Activated CD4-positive, alpha-beta T cell treated with anti-CD3 and anti-CD28 coated beads for 4 hours (primary cell): Measurements from ENCODE around the gene DDX42.

Experiments used
- DNase-seq, 2 donors: peaks; one replicate each; pipeline ENCODE4 v3.0.0-alpha.2; 2020

DDX42 gene, protein sequence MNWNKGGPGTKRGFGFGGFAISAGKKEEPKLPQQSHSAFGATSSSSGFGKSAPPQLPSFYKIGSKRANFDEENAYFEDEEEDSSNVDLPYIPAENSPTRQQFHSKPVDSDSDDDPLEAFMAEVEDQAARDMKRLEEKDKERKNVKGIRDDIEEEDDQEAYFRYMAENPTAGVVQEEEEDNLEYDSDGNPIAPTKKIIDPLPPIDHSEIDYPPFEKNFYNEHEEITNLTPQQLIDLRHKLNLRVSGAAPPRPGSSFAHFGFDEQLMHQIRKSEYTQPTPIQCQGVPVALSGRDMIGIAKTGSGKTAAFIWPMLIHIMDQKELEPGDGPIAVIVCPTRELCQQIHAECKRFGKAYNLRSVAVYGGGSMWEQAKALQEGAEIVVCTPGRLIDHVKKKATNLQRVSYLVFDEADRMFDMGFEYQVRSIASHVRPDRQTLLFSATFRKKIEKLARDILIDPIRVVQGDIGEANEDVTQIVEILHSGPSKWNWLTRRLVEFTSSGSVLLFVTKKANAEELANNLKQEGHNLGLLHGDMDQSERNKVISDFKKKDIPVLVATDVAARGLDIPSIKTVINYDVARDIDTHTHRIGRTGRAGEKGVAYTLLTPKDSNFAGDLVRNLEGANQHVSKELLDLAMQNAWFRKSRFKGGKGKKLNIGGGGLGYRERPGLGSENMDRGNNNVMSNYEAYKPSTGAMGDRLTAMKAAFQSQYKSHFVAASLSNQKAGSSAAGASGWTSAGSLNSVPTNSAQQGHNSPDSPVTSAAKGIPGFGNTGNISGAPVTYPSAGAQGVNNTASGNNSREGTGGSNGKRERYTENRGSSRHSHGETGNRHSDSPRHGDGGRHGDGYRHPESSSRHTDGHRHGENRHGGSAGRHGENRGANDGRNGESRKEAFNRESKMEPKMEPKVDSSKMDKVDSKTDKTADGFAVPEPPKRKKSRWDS

DNA sequence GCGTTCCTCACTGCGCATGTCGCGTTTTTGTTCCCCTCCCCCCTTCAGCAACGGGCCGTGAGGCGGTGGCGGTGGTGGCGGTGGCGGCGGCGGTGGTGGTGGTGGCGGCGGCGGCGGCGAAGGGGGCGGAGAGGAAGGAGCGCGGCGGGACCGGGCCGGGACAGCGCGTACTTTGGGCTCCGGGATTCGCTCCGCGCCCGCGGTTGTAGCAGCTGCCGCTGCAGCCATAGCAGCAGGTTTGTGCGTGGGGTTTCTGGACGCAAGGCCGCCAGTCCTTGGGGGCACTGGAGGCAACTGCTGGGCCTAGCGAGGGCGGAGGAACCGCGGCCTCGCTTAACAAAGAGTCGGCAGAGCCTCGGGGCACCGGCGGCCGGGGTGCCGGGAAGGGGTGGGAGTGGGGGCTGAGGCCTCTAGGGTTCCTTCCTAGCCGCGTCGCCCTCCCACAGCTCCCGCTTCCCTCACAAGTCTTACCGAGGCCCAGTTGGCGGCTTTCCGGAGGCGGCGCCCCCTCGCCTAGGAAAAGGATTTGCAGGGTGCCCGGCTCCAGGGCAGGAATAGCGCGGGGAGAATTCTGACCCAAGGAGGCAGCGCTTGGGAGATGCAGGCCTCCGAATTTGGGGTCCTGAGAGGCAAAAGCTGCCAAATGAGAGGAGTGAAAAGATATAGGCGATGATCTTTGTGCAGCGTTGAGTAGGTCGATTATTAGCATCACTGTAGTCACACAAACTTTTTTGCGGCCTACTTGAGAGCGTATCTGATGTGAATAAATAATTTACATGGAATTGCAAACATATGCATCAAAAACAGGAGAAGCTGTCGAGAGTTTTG lies at the start of gene DDX42:
TSS of gene DDX42 (plus strand) at position 30 of the 828 bp plus-strand sequence. CDS start 12,880 bp downstream, outside the sequence.
- DNase-seq: peak in 1 of 2 donors; percentile 91

DNA sequence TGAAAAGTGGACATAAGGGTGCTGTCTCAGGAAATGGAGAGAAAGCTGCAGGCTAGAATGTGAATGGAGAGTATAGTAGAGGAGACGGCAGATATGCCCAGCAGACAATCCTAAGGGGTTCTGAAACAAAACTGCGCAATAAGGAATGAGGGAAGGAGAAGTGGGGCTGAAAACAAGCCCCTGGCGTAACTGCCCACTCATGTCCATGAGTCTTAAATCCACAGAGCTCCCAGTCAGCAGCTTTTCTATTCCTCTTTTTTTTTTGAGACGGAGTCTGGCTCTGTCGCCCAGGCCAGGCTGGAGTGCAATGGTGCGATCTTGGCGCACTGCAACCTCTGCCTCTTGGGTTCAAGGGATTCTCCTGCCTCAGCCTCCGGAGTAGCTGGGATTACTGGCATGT lies 38.3 kb upstream of the DDX42 start:
- DNase-seq: no peak

DNA sequence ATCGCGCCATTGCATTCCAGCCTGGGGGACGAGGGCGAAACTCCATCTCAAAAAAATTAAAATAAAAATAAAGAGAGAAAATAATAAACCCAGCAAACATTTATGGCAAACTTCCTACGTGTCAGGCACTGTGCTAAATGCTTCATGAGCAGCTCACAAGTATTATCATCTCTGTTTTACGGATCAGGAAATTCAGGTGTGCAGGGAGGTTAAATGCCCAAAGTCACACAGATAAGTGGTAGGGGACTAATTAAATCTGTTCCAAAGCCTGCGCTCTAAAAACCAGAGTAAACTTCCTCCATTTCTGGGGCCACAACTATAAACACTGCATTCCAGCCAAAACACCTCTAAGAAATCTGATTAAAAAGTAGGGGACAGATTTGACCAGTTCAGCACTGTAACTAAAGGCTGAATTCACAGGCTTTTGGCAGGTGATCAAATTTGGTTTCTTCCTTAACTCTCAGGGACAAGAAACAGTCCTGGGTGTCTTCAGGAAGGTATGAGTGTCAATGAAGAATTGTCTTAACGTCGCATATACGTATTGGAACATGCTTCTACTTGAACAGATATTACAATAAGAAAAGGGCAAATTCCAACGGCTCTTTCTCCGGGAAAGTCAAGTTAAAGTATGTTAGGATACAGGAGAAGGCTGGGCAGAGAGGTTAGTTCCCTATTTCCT lies 33.4 kb upstream of the DDX42 start:
- DNase-seq: no peak

DNA sequence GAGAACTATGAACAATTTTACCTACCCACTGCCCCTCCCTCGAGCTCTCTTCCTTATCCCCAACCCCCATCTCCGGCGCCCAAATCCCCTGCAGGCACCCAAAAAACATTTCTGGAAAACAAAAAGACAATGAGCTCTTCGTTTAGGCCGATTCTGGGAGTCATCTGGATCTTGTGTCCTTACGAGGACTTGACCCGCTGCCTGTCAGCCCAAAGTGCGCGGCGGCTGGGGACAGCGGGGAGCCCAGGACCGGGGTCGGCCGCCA lies 32.9 kb upstream of the DDX42 start:
- no peak for DNase-seq

DNA sequence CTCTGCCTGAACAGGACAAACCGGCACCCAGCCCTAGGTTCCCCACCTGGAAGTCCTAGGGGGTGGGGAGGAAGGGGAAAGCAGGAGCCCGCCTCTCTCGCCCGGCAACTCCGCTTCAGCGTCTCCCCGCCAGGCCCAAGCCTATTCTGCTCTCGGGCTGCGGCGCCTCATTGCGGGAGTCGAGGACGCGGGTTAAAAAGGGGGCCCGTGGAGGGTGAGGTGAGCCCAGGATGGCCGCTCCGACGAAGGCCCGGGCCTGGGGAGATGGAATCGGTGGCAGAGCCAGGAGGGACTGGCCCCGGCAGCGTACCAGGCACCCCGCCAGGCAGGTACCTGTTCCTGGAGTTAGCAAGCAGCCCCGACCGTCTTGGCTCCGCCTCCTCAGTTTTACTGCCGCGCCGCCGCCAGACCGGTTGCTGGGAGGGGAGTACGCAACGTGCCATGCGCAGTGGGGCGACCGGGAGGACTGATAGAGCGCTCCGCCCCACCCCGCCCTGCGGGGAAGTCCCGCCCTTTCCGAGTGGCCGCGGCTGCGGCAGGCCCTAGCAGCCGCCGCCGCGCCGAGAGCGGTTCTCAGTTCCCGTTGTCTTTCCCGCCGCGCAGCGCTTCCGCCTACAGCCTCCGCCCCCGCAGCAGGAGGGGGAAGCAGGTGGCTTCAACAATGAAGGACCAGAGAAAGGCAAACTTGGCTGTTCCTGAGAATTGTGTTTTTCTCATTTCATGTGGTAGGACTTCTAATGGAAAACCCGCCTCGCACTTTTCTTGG lies 32.4 kb upstream of the DDX42 start, which contains the start of gene STRADA:
TSS of gene STRADA (minus strand) at position 392 of the 766 bp plus-strand sequence. CDS start 13,430 bp downstream, outside the sequence.
- DNase-seq: peak; percentile 98 to 99

DNA sequence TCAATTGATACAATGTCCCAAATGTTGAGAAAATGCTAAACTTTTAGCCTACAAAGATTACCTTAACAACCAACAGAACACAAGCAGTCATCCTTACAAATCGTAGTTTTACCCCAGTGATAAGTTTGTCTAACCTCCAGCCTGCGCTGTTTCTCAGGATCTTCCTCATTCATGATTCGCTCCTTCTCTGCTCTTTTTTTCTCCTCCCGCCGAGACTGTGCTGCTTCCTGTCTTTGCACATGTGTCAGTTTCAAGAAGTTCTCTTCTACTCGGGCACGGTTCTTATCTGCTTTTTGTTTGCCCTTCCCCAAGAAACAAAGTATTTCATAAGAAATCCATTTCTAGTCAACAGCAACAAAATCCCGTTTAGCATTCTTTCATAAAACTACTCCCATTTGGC lies 22.2 kb upstream of the DDX42 start:
- DNase-seq: peak in 1 of 2 donors; percentile 15

DNA sequence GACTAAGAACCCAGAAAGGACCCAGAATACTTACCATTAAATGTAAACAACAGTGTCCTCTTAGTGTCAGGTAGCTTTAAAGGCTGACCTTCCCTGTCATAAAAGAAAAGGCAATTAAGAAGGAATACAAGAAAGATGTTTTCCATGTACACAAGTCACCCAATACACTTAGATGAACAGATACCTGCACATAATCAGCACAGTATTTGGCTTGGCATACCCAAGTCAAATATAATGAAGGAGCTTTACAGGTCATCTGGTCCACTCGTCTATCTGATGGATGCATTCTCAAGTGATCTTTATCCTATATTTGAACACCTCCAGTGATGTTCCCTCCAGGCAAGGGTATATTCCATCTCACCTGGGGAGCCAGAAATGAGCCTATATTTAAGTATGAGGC lies 21.3 kb upstream of the DDX42 start:
- DNase-seq: no peak

DNA sequence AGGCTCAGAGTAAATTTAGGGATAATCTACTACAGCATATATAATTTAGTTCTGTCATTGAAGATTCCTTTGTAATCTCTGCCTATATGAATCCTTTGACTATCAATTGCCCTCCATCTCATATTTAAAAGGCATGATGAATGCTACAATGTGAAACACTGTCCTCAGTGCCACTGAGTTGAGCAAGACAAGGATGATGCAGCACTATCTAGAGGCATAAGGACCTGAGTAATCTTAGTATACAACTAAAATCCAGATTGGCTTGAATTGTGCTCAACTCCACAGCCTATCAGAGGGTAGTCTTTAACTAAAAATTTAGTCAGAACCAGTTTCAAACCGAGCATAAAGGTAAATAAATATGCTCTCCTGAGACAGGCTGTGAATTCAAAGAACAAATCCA lies 20.8 kb upstream of the DDX42 start:
- no peak for DNase-seq

DNA sequence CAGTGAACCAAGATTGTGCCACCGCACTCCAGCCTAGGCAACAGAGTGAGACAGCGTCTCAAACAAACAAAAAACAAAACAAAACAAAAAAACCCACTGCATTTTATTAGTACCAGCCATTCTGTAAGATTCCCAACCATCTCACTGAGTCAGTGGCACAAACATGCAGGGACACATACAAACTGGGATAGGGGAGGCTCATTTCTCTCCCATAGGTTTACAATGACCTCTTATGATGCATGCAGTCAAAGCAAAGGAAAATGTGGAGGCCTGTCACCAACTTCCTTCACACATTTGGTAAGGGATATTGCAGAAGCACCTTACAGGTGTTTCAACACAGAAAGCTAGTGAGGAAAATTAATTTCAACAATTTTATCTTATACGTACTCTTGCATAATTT lies 19.9 kb upstream of the DDX42 start:
- DNase-seq: no peak

DNA sequence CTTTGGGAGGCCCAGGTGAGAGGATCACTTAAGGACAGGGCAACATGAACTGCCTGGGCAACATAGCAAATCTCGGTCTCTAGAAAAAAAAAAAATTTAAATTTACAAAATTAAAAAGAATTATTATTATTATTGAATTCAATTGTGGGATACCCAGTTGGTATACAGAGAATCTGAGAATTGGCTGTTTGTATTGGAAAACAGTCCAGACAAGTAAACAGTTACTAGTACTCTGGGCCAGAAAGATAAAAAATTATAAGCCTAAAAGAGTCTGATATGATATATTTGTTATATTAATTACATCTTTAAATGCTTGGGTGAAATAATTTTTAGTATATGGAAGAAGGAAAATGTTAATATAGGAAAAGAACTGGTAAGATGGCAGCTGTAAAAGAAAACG lies 15.5 kb upstream of the DDX42 start:
- DNase-seq: no peak

DNA sequence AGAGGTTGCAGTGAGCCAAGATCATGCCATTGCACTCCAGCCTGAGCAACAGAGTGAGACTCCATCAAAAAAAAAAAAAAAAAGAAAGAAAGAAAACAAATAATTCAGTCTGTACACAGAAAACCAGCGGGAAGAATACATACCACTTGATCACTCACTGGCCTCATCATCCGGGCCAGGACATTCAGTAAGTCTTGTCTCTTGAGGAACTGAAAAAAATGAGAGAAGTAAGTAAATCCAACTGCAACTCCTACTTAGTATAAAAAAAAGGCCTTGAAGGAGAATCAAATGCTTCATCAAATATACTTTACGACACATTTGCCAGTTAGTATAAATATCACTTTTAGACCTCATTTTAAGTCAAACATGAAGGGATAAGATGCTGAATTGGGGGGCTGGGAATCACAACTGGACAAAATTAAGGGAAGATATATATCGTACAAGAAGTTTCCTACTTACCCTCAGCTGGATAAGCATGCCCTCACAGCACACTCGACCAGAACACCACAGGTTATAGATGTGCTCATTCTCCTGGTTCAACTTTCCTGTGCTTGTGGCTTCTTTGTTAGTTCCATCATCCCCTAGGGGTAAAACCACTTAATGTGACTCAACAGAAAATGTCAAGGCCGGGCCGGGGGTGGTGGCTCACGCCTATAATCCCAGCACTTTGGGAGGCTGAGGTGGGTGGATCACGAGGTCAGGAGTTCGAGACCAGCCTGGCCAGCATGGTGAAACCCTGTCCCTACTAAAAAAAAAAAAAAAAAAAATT lies 13.0 kb upstream of the DDX42 start:
- no peak for DNase-seq

DNA sequence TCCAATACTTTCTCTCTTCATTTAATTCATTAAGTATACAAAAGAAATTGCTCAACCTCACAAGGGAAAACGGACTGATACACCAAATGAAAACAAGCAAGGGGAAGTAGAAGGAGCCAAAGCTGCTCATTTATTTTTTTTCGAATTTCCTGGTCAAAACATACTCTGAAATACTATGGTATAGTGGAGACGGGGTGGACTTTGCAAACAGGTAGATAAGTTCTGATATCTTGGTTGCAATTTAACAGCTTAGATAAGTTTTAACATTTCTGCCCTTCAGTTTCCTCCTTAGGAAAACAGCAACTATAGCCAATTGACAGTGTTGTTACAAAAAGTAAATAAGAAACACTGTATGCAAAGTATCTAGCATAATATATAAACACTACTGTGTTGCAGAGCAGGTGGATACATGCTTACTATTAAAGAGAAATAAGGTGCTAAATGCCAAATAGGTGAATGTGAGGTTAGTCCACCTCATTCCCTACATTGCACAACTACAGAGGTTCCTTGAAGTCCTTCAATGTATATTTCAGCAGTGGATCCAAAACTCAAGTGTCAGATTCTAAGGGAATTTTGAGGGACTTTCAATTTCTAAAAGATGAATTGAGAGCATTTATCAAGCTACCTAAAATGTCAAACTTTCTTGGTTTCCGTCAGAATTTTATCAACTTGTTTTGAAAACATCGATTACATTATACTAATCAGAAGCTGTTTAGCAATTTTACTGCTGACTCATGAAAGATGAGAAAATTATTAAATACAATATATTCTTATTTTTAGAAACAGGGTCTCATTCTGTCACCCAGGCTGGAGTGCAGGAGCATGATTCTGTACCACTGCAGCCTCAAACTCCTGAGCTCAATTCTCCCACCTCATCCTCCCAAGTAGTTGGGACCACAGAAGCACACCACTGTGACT lies 11.6 kb upstream of the DDX42 start:
- DNase-seq: no peak

DNA sequence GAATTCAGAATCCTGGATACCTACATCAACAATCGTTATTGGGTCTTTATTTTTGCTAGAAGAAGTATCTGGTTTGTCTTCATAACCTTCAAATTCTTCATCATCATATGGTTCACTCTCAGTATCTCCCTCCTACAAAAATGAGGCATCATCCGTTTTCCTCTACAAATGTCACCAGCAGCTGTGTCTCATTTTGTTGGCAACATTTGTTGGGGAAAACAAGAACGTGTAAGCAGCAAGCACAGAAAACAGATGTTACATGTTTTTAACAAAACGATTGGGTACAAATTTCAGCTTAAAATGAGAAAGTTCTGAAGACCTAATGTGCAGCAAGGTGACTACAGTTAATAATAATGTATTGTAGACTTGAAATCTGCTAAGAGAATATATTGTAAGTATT lies 9.3 kb upstream of the DDX42 start:
- DNase-seq: no peak

DNA sequence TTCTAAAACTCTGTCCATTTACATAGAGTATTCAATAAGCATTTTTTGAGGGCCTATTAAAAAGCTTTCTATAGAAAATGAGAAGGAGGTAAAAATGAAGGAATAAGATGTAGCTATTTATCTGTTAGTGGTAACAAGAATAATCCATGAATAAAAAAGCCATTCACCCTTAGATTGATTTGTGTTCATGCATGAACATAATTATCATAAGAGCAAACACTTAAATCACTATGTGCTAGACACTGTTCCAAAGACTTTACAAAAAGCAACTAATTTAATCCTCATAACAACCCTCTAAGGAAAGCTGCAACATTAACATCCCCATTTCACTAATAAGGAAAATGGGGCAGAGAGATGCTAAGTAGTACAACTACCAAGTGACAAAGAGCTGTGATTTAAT lies 7.2 kb upstream of the DDX42 start:
- DNase-seq: no peak

DNA sequence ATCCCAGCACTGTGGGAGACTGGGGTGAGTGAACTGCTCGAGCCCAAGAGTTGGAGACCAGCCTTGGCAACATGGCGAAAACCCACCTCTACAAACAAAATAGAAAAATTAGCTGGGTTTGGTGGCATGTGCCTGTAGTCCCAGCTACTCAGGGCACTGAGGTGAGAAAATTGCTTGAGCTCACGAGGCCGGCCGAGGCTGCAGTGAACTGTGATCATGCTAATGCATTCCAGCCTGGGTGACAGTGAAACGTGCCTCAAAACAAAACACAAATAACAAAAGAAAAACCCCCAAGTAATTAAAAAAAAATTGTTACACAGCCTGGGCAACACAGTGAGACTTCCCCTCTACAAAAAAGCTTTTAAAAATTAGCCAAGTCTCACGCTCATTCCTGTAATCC lies 5.5 kb upstream of the DDX42 start:
- no peak for DNase-seq

DNA sequence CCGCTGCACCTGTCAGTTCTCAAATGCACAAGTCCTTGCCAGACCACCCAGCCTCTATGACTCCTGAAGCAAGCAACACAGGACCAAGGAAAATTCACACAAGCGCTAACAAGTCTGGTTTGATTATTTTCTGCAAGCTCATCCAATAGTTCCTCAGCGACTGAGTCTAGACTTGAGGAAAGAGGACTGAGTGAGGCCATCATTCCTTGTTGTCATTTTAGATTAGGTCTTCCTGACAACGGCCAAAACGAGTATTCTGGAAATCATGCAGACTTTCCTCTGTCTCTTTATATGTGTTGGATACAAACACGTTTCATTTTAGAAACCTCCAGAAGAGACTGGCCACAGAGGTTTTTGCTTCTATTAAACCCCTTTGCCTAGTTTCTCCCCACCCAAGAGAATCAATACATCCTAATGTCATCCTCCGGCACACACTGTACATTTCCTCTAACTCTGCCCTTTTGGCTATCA lies 1.1 kb upstream of the DDX42 start:
- no peak for DNase-seq

DNA sequence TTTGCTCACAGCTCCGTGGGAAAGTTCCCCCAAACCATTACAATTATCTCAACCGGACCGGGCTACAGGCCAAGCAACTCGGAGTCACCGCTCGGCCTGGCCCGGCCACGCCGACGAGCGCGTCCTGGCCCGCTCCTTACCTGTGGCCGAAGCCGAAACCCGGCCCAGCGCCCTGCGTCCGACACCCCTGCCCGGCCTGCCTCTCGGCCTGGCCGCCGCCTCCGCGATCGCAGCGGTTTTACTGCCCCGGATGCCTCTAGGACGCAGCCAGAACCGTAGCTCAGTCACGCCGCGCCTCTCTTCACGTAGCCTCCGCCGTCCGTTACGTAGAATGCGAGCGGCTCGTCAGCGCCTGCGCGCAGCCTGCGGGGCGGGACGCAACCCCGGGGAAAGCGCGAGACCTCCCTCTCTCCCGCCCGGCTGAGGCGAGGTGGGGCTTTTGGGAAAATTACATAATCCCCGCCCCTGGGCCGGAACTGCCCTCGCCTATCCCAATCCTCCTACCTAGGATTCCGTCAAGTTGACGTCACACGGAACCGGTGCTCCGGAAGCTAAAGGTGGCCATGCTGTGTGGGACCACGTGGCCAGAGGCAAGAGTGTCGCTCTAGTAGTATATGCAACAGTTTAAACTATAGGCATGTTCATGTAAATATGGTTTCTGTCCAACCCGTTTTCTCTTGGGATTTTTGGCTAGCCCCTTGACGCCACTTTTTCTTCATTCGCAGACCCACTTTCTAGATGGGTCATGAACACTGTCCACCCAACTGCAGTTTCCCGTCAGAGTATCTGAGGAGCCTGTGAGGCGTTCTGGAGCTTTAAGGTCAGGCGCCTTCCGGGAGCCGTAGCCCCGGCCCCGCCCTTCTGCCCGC lies 464 bp upstream of the DDX42 start, which contains the start of gene CCDC47:
TSS of gene CCDC47 (minus strand) at position 326 of the 869 bp plus-strand sequence. CDS start 7,422 bp downstream, outside the sequence.
- DNase-seq: peak; percentile 97 to 98

DNA sequence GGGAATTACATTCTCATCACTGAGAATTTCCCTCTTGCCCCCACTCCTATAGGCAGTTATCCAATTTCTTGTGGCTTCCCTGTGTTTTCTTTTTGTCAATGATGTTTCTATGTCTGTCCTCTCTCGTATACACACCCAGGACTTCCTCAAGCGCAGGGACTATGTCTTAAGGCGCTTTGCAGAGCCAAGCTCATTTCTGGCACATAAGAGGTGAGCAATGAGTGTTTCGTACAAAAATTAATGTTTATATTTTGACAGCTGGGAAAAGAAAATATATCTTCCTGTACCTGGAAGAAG lies 947 bp downstream of the DDX42 start:
- no peak for DNase-seq

DNA sequence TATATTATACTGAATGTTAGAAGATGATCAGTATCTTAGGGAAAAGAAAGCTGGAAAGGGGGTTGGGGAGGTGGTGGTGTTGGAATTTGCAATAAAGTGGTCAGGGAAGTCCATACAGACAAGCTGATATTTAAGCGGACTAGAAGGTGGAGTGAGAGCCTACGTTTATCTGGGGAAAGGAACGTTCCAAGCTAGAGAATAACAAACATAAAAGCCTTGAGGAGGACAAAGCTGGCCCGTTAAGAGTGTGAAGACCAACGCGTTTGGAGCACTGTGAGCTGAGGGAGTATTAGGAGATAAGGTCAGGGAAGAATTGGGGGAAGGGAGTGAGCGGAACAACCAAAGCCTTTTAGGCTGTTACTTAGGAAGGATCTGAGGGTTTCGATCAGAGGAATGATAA lies 1.4 kb downstream of the DDX42 start:
- no peak for DNase-seq
